Activated CD8-positive, alpha-beta memory T cell treated with anti-CD3 and anti-CD28 coated beads, Interleukin-2, amount 50 U/mL, for 4 hours (primary cell): Measurements from ENCODE around the gene ANKRD33B.
"Not testable (repeated sequence)": the region's sequence is repeated elsewhere in the genome, so short reads cannot be mapped to it uniquely, and the experiment has no call there.

Source experiments
- DNase-seq: peaks from one replicate; pipeline ENCODE4 v3.0.0-alpha.2; 2020

The ANKRD33B gene

GRCh38 chr5:10623305-10623910 is 59.5 kb downstream of the ANKRD33B start:
- no peak for DNase-seq

- no peak for DNase-seq
Observed at GRCh38 chr5:10624206-10624605, 60.3 kb downstream of the ANKRD33B start.

- DNase-seq, result no peak
Observed at GRCh38 chr5:10624679-10625078, 60.8 kb downstream of the ANKRD33B start.

- DNase-seq, result no peak
Observed at GRCh38 chr5:10625700-10626472, 62.0 kb downstream of the ANKRD33B start.

- DNase-seq, result no peak
Observed at GRCh38 chr5:10626473-10627013, 62.7 kb downstream of the ANKRD33B start.

GRCh38 chr5:10627160-10627701 is 63.4 kb downstream of the ANKRD33B start:
- no peak for DNase-seq

- no peak for DNase-seq
Observed at GRCh38 chr5:10628601-10629000, 64.7 kb downstream of the ANKRD33B start.

- no peak for DNase-seq
Observed at GRCh38 chr5:10629682-10630081, 65.8 kb downstream of the ANKRD33B start.

- no peak for DNase-seq
Observed at GRCh38 chr5:10630126-10630525, 66.3 kb downstream of the ANKRD33B start.

- DNase-seq, result not testable (repeated sequence)
Observed at GRCh38 chr5:10630744-10631143, 66.9 kb downstream of the ANKRD33B start.

GRCh38 chr5:10631316-10631996 is 67.6 kb downstream of the ANKRD33B start:
- no peak for DNase-seq

- DNase-seq, result no peak
Observed at GRCh38 chr5:10632110-10632761, 68.4 kb downstream of the ANKRD33B start.

- no peak for DNase-seq
Observed at GRCh38 chr5:10633271-10634049, 69.6 kb downstream of the ANKRD33B start.

- no peak for DNase-seq
Observed at GRCh38 chr5:10634050-10634449, 70.2 kb downstream of the ANKRD33B start.

- DNase-seq, result no peak
Observed at GRCh38 chr5:10634562-10634961, 70.7 kb downstream of the ANKRD33B start.

GRCh38 chr5:10635257-10635866 is 71.5 kb downstream of the ANKRD33B start:
- peak; percentile 48 for DNase-seq

- no peak for DNase-seq
Observed at GRCh38 chr5:10635867-10636350, 72.0 kb downstream of the ANKRD33B start.

GRCh38 chr5:10636363-10637142 is 72.7 kb downstream of the ANKRD33B start:
- DNase-seq, result no peak

- DNase-seq, result no peak
Observed at GRCh38 chr5:10637944-10638343, 74.1 kb downstream of the ANKRD33B start.

- DNase-seq, result not testable (repeated sequence)
Observed at GRCh38 chr5:10638723-10639122, 74.9 kb downstream of the ANKRD33B start.
